HepG2 (cell line): ENCODE data around the gene HENMT1. TPM values are rescaled to one million over a fixed set of nuclear protein-coding genes. Genes with fewer than 3 reads are reported as not detected.
A peak's percentile ranks its signal among the peaks of the same experiment; 100 is the strongest.

ENCODE experiments used
- ARNT ChIP-seq: fragments of 450-650 bp; IDR thresholded peaks from 2 replicates; pipeline ENCODE4 v1.6.1; 2017
- BRD4 ChIP-seq: sonication (generic); formaldehyde crosslinking; IDR thresholded peaks from 2 replicates; pipeline ENCODE4 v1.4.0; 2020; ENCODE audit warnings: missing genetic modification reagents
- CREM ChIP-seq, 2 experiments: sonication (generic) in 1 of 2; formaldehyde crosslinking in 1 of 2; IDR thresholded peaks; 2 replicates each; pipeline versions ENCODE4 v1.4.0 to v1.6.1; 2016 to 2020; ENCODE audit warnings: antibody characterized with exemption in 1 of 2, mild to moderate bottlenecking in 1 of 2, missing genetic modification reagents in 1 of 2
- MED1 ChIP-seq: sonication (generic); formaldehyde crosslinking; IDR thresholded peaks from 2 replicates; pipeline ENCODE4 v1.4.0; 2020; ENCODE audit warnings: missing genetic modification reagents
- MEF2D ChIP-seq: sonication (generic); formaldehyde crosslinking; IDR thresholded peaks from 2 replicates; pipeline ENCODE4 v1.5.1; 2020; ENCODE audit warnings: mild to moderate bottlenecking, missing genetic modification reagents
- MIER2 ChIP-seq: IDR thresholded peaks from 2 replicates; pipeline ENCODE4 v1.6.1; 2016; ENCODE audit warnings: missing biosample characterization, missing genetic modification reagents
- MTA1 ChIP-seq: sonication (generic); formaldehyde crosslinking; IDR thresholded peaks from 2 replicates; pipeline ENCODE4 v1.4.0; 2020; ENCODE audit warnings: missing genetic modification reagents, mild to moderate bottlenecking, borderline replicate concordance
- MTA3 ChIP-seq: sonication (generic); formaldehyde crosslinking; IDR thresholded peaks from 2 replicates; pipeline ENCODE4 v1.4.0; 2020; ENCODE audit warnings: missing genetic modification reagents
- NR2F6 ChIP-seq, 2 experiments: IDR thresholded peaks; 2 replicates each; pipeline ENCODE4 v1.6.1; 2016; ENCODE audit warnings: antibody characterized with exemption in 1 of 2, mild to moderate bottlenecking in 1 of 2
- PAF1 ChIP-seq: IDR thresholded peaks from 2 replicates; pipeline ENCODE4 v1.6.1; 2016; ENCODE audit warnings: missing genetic modification reagents, missing compliant biosample characterization
- PRMT3 ChIP-seq: sonication (generic); formaldehyde crosslinking; IDR thresholded peaks from 2 replicates; pipeline ENCODE4 v1.8.1; 2022; ENCODE audit warnings: low read depth, mild to moderate bottlenecking, moderate library complexity, missing genetic modification reagents, borderline replicate concordance
- RFX1 ChIP-seq: fragments of 450-650 bp; IDR thresholded peaks from 2 replicates; pipeline ENCODE4 v1.6.1; 2017
- TAF15 ChIP-seq: fragments of 200-400 bp; formaldehyde crosslinking; IDR thresholded peaks from one replicate; pipeline ENCODE4 v1.6.1; 2018; ENCODE audit warnings: mild to moderate bottlenecking, low read depth, low read length; ENCODE audit not compliant: poor library complexity, severe bottlenecking
- TEAD3 ChIP-seq: optimal IDR thresholded peaks from 2 replicates; pipeline ENCODE3; 2016; ENCODE audit warnings: borderline replicate concordance
- ZFP37 ChIP-seq: sonication (generic); formaldehyde crosslinking; IDR thresholded peaks from 2 replicates; pipeline ENCODE4 v1.4.0; 2020; ENCODE audit warnings: missing genetic modification reagents, borderline replicate concordance
- ZNF205 ChIP-seq: IDR thresholded peaks from 2 replicates; pipeline ENCODE4 v1.6.1; 2018; ENCODE audit warnings: missing biosample characterization, missing genetic modification reagents
- ZNF207 ChIP-seq: fragments of 450-650 bp; IDR thresholded peaks from 2 replicates; pipeline ENCODE4 v1.6.1; 2016; ENCODE audit warnings: antibody characterized with exemption, borderline replicate concordance
- ZNF264 ChIP-seq: sonication (generic); formaldehyde crosslinking; IDR thresholded peaks from 2 replicates; pipeline ENCODE4 v1.4.0; 2020; ENCODE audit warnings: missing genetic modification reagents
- ZNF614 ChIP-seq: IDR thresholded peaks from 2 replicates; pipeline ENCODE4 v1.6.1; 2018; ENCODE audit warnings: missing biosample characterization, missing genetic modification reagents, inconsistent platforms, borderline replicate concordance
- ZNF772 ChIP-seq: sonication (generic); formaldehyde crosslinking; IDR thresholded peaks from 2 replicates; pipeline ENCODE4 v1.5.0; 2020; ENCODE audit warnings: mild to moderate bottlenecking, missing genetic modification reagents
- polyA plus RNA-seq, 8 experiments: library from polyadenylated mRNA; depleted of rRNA in 3 of 8; stranded (reverse) in 7 of 8; unstranded in 1 of 8; fragments of >200 nt; fragmentation: Illumina TruSeq in 4 of 8; extraction: Trizol in 4 of 8; gene quantifications; 2 replicates each; pipeline versions ENCODE4 v1.2.1 to v1.2.3, GENCODE V29; 2011 to 2016; ENCODE audit warnings: low read depth in 4 of 8, missing spikeins in 1 of 8, mixed read lengths in 1 of 8; ENCODE audit not compliant: insufficient read depth in 1 of 8
- total RNA-seq, 5 experiments: library from RNA; depleted of rRNA; stranded (reverse); fragments of >200 nt; fragmentation: Illumina TruSeq; extraction: Trizol; gene quantifications; 2 replicates each; pipeline ENCODE4 v1.2.3, GENCODE V29; 2016; ENCODE audit warnings: low read depth in 1 of 5
- TF ChIP-seq, protein P1 (sequence below): sonication (generic); formaldehyde crosslinking; IDR thresholded peaks from 2 replicates; pipeline ENCODE4 v1.5.0; 2020; ENCODE audit warnings: missing genetic modification reagents
- TF ChIP-seq, protein P2 (sequence below): sonication (generic); formaldehyde crosslinking; IDR thresholded peaks from 2 replicates; pipeline ENCODE4 v1.4.0; 2020; ENCODE audit warnings: missing genetic modification reagents, borderline replicate concordance
- TF ChIP-seq, protein P3 (sequence below): sonication (generic); formaldehyde crosslinking; IDR thresholded peaks from 2 replicates; pipeline ENCODE4 v1.5.1; 2020; ENCODE audit warnings: missing genetic modification reagents, mild to moderate bottlenecking, borderline replicate concordance

Gene HENMT1
- total and polyA plus RNA-seq, 2 of the 13 experiments (the other 11 are each of a cell fraction or from before 2014, with no cell fraction given): not detected

DNA sequence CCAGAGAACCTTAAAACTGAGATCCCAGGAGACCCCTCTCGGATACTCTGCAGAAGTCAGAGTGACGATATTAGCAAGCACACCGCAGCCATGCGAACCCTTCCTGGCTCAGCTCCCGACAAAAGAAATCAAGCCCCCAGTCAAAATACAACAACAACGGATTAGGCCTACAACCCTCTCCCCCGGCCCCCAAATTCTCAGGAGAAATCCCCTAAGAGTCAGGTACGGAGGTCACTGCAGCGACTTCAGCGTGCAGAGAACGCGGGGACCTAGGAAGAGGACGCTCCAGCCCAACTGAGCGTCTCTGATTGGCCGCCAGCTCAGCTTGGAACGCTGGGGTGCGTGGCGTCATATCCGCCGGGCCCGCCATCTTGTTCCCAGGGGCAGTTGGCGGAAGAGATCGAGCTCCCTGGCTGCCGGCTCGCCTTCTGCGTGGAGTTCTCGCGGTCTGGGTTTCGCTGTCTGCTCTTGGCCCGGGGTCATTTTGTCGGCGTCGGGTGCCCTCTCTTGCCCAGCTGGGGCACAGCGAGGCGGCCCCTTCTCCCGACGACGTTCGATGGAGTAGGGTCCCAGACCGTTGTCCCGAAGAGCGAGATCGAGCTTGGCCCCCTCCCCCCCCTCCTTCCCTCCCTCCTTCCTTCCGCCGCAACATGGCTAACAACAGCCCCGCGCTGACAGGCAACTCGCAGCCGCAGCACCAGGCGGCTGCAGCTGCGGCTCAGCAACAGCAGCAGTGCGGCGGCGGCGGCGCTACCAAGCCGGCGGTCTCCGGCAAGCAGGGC is 31.2 kb upstream of the HENMT1 start, which contains the start of gene PRPF38B (continued):
- TF ChIP-seq, protein P1, sequence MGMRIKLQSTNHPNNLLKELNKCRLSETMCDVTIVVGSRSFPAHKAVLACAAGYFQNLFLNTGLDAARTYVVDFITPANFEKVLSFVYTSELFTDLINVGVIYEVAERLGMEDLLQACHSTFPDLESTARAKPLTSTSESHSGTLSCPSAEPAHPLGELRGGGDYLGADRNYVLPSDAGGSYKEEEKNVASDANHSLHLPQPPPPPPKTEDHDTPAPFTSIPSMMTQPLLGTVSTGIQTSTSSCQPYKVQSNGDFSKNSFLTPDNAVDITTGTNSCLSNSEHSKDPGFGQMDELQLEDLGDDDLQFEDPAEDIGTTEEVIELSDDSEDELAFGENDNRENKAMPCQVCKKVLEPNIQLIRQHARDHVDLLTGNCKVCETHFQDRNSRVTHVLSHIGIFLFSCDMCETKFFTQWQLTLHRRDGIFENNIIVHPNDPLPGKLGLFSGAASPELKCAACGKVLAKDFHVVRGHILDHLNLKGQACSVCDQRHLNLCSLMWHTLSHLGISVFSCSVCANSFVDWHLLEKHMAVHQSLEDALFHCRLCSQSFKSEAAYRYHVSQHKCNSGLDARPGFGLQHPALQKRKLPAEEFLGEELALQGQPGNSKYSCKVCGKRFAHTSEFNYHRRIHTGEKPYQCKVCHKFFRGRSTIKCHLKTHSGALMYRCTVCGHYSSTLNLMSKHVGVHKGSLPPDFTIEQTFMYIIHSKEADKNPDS (CRISPR knock-in tag): 0 out of 2 replicates have a peak, but pooled peaks have one; percentile 42
- peak; percentile 75 for TF ChIP-seq MED1
- TF ChIP-seq TAF15: peak; percentile 86
- peak; percentile 88 for TF ChIP-seq TEAD3 (CRISPR knock-in tag)
- TF ChIP-seq NR2F6 (IDR thresholded peaks at IDR 0.05): 0 out of 2 replicates have a peak, but pooled peaks have one; percentile 29
- peak; percentile 41; the same call in 1 of the 2 replicates for TF ChIP-seq NR2F6 (CRISPR knock-in tag; IDR thresholded peaks at IDR 0.05)
- 0 out of 2 replicates have a peak, but pooled peaks have one; percentile 13 for TF ChIP-seq ZNF205 (CRISPR knock-in tag)
- TF ChIP-seq, protein P2, sequence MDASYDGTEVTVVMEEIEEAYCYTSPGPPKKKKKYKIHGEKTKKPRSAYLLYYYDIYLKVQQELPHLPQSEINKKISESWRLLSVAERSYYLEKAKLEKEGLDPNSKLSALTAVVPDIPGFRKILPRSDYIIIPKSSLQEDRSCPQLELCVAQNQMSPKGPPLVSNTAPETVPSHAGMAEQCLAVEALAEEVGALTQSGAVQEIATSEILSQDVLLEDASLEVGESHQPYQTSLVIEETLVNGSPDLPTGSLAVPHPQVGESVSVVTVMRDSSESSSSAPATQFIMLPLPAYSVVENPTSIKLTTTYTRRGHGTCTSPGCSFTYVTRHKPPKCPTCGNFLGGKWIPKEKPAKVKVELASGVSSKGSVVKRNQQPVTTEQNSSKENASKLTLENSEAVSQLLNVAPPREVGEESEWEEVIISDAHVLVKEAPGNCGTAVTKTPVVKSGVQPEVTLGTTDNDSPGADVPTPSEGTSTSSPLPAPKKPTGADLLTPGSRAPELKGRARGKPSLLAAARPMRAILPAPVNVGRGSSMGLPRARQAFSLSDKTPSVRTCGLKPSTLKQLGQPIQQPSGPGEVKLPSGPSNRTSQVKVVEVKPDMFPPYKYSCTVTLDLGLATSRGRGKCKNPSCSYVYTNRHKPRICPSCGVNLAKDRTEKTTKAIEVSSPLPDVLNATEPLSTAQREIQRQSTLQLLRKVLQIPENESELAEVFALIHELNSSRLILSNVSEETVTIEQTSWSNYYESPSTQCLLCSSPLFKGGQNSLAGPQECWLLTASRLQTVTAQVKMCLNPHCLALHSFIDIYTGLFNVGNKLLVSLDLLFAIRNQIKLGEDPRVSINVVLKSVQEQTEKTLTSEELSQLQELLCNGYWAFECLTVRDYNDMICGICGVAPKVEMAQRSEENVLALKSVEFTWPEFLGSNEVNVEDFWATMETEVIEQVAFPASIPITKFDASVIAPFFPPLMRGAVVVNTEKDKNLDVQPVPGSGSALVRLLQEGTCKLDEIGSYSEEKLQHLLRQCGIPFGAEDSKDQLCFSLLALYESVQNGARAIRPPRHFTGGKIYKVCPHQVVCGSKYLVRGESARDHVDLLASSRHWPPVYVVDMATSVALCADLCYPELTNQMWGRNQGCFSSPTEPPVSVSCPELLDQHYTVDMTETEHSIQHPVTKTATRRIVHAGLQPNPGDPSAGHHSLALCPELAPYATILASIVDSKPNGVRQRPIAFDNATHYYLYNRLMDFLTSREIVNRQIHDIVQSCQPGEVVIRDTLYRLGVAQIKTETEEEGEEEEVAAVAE (CRISPR knock-in tag): no peak
- peak; percentile 41; the same call in 1 of the 2 replicates for TF ChIP-seq ZNF264 (CRISPR knock-in tag)
- TF ChIP-seq ARNT: no peak
- TF ChIP-seq CREM (IDR thresholded peaks at IDR 0.05): peak; percentile 96
- TF ChIP-seq CREM (CRISPR knock-in tag; IDR thresholded peaks at IDR 0.05): no peak
- TF ChIP-seq ZNF207: no peak
- TF ChIP-seq, protein P3, sequence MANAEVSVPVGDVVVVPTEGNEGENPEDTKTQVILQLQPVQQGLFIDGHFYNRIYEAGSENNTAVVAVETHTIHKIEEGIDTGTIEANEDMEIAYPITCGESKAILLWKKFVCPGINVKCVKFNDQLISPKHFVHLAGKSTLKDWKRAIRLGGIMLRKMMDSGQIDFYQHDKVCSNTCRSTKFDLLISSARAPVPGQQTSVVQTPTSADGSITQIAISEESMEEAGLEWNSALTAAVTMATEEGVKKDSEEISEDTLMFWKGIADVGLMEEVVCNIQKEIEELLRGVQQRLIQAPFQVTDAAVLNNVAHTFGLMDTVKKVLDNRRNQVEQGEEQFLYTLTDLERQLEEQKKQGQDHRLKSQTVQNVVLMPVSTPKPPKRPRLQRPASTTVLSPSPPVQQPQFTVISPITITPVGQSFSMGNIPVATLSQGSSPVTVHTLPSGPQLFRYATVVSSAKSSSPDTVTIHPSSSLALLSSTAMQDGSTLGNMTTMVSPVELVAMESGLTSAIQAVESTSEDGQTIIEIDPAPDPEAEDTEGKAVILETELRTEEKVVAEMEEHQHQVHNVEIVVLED (CRISPR knock-in tag): peak; percentile 83
- TF ChIP-seq MTA1 (CRISPR knock-in tag): peak; percentile 64; the same call in 1 of the 2 replicates
- TF ChIP-seq PAF1 (CRISPR knock-in tag): no peak
- TF ChIP-seq BRD4: peak; percentile 86
- TF ChIP-seq ZNF614 (CRISPR knock-in tag): no peak
- TF ChIP-seq PRMT3 (CRISPR knock-in tag): no peak
- TF ChIP-seq MEF2D: peak; percentile 53; the same call in 1 of the 2 replicates
- no peak for TF ChIP-seq MTA3
- TF ChIP-seq MIER2: no peak
- no peak for TF ChIP-seq RFX1
- no peak; the same call in 1 of the 2 replicates for TF ChIP-seq ZNF772 (CRISPR knock-in tag)
- no peak for TF ChIP-seq ZFP37 (CRISPR knock-in tag)
